T-helper 1 cell treated with Interleukin-12 subunit alpha and Interleukin-12 subunit beta and Interleukin-4 antibody, amounts not matched to agents 30 μg/mL and 1 μg/mL, for 36 hours (primary cell): ENCODE measurements around the gene CAPN2.
"Not testable (repeated sequence)": the region's sequence is repeated elsewhere in the genome, so short reads cannot be mapped to it uniquely, and the experiment has no call there.

Source experiments
- H3K27ac Mint-ChIP-seq: one replicate; pipeline ENCODE4 v1.8.0; 2021; ENCODE audit warnings: mild to moderate bottlenecking, mixed read lengths
- H3K27me3 Mint-ChIP-seq: one replicate; pipeline ENCODE4 v1.8.0; 2021; ENCODE audit warnings: low read depth, mixed read lengths
- H3K36me3 Mint-ChIP-seq: one replicate; pipeline ENCODE4 v1.8.0; 2021; ENCODE audit warnings: low read depth, mixed read lengths
- H3K4me1 Mint-ChIP-seq: one replicate; pipeline ENCODE4 v1.8.0; 2021; ENCODE audit warnings: low read depth, mixed read lengths
- H3K4me3 Mint-ChIP-seq: one replicate; pipeline ENCODE4 v1.8.0; 2021; ENCODE audit warnings: mild to moderate bottlenecking, moderate library complexity, mixed read lengths
- H3K9me3 Mint-ChIP-seq: one replicate; pipeline ENCODE4 v1.8.0; 2021; ENCODE audit warnings: mixed read lengths

The CAPN2 gene

DNA sequence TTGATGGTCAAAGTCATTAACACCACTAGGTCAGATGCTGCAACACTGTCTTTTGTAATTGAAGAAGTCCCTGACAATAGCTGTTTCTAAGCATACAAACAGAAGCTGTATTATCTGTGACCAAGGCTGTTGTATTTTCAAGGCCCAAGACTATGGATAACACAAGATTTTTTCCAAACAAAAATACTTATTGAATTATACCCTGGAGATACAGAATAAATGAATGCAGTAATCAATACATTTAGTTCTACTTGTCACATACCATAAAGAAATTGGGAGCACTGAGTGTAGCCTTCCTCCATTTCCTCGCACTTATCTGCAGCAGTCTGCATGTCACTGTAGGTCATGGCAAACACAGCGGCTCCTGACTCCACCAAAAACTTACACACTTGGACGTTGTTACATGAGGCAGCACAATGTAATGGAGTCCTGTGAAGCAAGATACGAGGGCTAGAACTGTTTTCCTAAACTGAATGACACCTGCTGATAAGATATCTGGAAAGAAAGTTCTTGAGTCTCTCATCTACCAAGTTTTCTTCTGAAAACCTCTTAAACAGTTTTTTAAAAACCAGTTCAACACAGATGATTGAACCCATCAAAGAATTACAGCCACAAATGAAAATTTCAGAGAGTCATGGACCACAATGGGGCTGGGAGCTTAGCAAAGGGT, 76.5 kb downstream of the CAPN2 start:
- no peak overlapping the region for H3K4me3 Mint-ChIP-seq
- H3K27ac Mint-ChIP-seq = no peak overlapping the region
- no peaks in the 10 kb centered on the region for H3K27me3 Mint-ChIP-seq
- H3K36me3 Mint-ChIP-seq = peaks cover 15% of the 10 kb centered on the region
- H3K4me1 Mint-ChIP-seq = peaks cover 3% of the 10 kb centered on the region
- no peaks in the 10 kb centered on the region for H3K9me3 Mint-ChIP-seq

DNA sequence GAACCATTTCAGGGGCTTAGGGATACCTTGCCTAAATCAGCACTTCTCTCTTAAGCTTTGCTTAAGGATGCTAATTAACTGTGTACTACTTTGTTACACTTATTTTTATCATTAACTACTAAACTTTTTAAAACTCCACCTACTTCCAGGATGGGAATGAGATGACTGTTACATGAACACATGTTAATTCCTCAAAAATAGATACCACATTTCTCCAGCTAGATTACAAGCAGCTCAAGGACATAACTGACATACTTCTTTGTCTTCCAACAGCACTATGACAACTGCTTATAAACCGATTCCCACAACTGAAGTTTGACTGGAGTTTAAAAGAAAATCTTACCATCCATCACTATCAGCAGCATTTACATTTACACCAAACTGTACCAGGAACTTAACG, 79.7 kb downstream of the CAPN2 start:
- no peak overlapping the region for H3K27ac Mint-ChIP-seq
- H3K9me3 Mint-ChIP-seq = no peaks in the 10 kb centered on the region
- peaks cover 8% of the 10 kb centered on the region for H3K36me3 Mint-ChIP-seq

DNA sequence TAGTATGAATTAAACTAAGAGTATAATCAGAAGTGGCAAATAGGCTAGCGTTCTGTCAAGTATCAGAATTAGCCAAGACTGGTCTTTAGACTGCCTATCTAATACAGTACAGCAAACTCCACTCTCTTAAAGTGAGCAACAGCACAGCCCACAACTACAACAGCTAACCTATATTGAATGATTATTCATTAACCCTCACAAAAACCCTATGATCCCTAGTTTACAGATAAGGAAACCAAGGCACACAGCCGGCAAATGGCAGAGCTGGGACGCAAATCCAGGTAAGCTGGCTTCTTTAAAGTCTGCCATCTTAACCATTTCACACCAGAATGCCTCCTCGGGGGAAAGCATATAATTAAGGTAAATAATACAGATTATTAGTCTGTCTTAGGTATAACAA, 81.4 kb downstream of the CAPN2 start:
- no peak overlapping the region for H3K27ac Mint-ChIP-seq
- H3K4me3 Mint-ChIP-seq = no peak overlapping the region
- no peaks in the 10 kb centered on the region for H3K9me3 Mint-ChIP-seq
- H3K4me1 Mint-ChIP-seq = peaks cover 3% of the 10 kb centered on the region
- peaks cover 13% of the 10 kb centered on the region for H3K36me3 Mint-ChIP-seq
- H3K27me3 Mint-ChIP-seq = no peaks in the 10 kb centered on the region

More for the DNA sequence above, 79.7 kb downstream of the CAPN2 start:
- H3K4me3 Mint-ChIP-seq = no peak overlapping the region
- H3K4me1 Mint-ChIP-seq = peaks cover 3% of the 10 kb centered on the region
- H3K27me3 Mint-ChIP-seq = no peaks in the 10 kb centered on the region

DNA sequence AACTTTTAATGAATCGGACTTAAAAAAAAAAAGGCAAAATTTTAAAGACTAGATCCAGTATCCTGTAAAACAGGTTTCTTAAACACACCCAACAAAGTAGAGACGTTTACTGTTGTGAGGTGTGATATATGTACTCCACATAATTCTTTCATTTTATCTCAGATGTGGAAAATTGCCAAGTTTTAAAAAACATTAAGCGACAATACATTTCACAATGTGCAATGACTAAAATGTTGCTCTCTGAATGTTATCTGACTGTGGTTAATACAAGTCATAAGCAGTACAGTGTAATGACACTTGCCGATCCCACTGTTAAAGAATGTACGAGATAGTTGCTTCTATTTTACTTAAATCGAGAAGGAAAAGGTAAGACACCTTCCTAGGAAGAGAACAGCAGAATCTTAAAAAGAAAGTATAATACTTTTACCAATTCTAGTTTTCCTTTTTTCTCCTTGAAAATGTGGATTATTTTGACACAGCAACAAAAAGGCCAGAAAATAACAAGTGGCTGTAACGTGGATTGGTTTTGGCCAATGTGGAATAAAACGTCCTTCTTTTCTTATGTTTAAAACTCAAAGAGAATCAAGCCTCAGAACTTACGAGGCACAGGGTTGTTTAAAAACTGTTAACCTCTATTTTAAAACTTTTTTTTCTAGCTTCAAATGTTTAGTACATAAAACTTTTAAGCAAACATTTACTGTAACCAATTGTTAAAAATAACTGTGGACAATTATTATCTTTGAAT, 82.0 kb downstream of the CAPN2 start:
- H3K4me3 Mint-ChIP-seq = no peak overlapping the region
- H3K36me3 Mint-ChIP-seq = peaks cover 15% of the 10 kb centered on the region
- H3K4me1 Mint-ChIP-seq = peaks cover 3% of the 10 kb centered on the region
- H3K27ac Mint-ChIP-seq = no peak overlapping the region
- H3K9me3 Mint-ChIP-seq = no peaks in the 10 kb centered on the region
- H3K27me3 Mint-ChIP-seq = no peaks in the 10 kb centered on the region

DNA sequence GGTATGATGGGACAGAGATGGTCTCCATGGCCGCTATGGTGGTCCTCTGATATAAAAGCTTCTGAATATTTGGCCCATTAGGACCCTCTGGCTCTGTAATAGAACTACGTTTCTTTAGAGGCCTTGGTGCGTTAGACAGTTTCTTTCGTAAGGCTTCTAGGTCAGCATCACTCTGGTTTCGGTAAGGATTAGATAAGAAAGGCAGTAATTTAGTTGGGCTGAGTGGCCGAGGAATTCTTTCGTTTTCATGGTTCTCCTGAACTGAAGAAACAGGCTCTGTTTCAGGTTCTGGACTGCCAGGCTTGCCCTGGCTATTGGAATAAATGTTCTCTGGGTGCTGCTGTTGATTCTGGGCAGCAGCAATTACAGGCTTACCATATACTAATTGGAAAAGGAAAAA, 83.9 kb downstream of the CAPN2 start:
- Mint-ChIP-seq H3K27ac (no peak overlapping the region), H3K4me1 (peaks cover 3% of the 10 kb centered on the region), H3K36me3 (peaks cover 26% of the 10 kb centered on the region), H3K9me3 (no peaks in the 10 kb centered on the region), H3K27me3 (no peaks in the 10 kb centered on the region), H3K4me3 (no peak overlapping the region)

DNA sequence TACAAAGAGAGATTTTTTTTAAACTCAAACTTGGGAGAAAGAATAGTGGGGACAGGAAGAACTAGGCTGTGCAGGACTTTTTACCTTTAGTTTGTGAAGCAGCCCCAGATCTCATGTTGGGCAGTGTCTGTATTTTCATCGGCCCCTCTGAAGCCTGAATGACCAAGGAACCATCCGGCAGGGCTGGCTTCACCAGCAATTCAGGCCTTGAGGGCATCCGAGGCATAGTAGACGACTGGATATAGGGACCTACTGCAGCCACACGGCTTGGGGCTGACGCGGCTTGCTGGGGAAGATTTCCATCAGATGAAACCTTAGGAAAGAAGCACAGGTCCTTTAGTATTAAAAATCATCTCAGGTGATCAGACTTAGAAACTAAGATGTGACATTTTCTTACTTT, 89.7 kb downstream of the CAPN2 start:
- Mint-ChIP-seq H3K27me3 (no peaks in the 10 kb centered on the region), H3K36me3 (peaks cover 39% of the 10 kb centered on the region), H3K4me1 (peaks cover 2% of the 10 kb centered on the region), H3K9me3 (peaks cover 2% of the 10 kb centered on the region), H3K27ac (peak overlapping the region; percentile 4), H3K4me3 (no peak overlapping the region)

DNA sequence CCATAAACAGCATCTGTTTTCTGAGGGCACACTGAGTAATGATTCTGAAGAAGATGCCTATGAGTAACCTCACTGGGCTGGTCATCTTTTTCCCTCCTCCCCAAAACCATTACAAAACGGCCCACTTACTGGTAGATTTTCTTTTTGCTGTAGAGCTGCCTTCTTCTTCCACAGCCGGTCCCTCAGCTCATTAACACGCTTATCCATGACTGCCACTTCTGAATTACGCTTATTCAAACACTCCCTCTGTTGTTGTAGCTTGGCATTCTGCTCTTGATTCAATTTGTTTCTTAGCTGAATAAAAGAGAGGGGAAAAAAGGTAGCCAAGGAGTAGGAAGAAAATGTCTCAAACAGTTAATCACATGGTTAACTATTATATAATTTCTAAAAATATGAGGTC, 90.3 kb downstream of the CAPN2 start:
- Mint-ChIP-seq H3K36me3 (peaks cover 43% of the 10 kb centered on the region), H3K9me3 (peaks cover 7% of the 10 kb centered on the region), H3K4me3 (no peak overlapping the region), H3K27ac (no peak overlapping the region), H3K27me3 (no peaks in the 10 kb centered on the region), H3K4me1 (peaks cover 2% of the 10 kb centered on the region)

DNA sequence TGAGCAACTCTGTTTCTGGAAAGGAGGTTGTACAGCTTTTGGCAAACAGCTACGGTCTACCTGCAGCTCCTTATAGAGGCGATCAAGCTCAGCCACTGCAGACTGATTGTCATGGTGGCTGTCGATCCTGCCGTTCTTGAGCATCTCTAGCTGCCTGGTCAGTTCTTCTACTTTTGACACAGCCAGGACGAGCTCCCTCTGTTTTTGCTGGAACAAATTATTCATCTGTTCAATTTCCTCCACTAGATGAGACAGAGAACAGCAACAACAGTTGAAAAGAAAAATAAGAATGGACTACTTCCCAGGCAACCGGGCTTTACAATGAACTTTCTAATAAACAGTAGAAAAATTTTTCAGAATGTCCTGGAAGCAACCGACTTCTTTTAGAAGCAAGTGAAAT, 90.9 kb downstream of the CAPN2 start:
- Mint-ChIP-seq H3K36me3 (peaks cover 41% of the 10 kb centered on the region), H3K27ac (no peak overlapping the region), H3K27me3 (no peaks in the 10 kb centered on the region), H3K4me3 (no peak overlapping the region), H3K4me1 (peaks cover 2% of the 10 kb centered on the region), H3K9me3 (peaks cover 7% of the 10 kb centered on the region)

DNA sequence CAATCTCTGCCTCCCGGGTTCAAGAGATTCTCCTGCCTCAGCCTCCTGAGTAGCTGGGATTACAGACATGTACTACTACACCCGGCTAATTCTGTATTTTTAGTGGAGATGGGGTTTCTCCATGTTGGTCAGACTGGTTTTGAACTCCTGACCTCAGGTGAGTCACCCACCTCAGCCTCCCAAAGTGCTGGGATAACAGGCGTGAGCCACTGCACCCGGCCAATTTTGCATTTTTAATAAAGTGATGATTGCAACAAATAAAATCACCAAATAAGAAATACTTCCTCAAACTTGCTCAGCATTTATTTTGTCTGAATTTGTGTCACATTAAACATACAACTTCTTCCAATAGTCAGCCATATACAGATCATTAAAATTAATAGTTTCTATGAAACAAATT, 97.6 kb downstream of the CAPN2 start:
- H3K9me3 Mint-ChIP-seq, H3K27me3 Mint-ChIP-seq, H3K27ac Mint-ChIP-seq, H3K4me3 Mint-ChIP-seq: not testable (repeated sequence)
- peaks cover 13% of the 10 kb centered on the region for H3K4me1 Mint-ChIP-seq
- peaks cover 38% of the 10 kb centered on the region for H3K36me3 Mint-ChIP-seq

DNA sequence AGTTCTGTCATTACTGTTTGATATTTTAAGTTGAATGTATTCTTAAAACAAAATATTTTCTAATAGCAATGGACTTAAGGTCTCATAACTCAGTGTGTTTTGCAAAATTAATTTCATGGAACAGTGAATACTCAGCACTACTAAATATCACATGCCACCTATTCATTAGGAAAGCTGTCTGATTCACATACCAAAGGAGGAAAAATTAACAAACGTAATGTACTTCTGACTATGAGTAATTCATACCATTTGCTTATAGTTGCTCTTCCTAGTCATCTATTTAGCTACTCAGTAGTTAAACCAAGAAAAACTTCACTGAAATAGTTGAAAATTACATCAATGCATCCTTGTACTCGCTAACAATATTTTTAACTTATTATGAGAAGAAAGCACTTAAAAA, 98.2 kb downstream of the CAPN2 start:
- H3K9me3 Mint-ChIP-seq = peaks cover 7% of the 10 kb centered on the region
- H3K27me3 Mint-ChIP-seq = no peaks in the 10 kb centered on the region
- H3K4me3 Mint-ChIP-seq = no peak overlapping the region
- no peak overlapping the region for H3K27ac Mint-ChIP-seq
- H3K36me3 Mint-ChIP-seq = peaks cover 40% of the 10 kb centered on the region
- H3K4me1 Mint-ChIP-seq = peaks cover 16% of the 10 kb centered on the region

DNA sequence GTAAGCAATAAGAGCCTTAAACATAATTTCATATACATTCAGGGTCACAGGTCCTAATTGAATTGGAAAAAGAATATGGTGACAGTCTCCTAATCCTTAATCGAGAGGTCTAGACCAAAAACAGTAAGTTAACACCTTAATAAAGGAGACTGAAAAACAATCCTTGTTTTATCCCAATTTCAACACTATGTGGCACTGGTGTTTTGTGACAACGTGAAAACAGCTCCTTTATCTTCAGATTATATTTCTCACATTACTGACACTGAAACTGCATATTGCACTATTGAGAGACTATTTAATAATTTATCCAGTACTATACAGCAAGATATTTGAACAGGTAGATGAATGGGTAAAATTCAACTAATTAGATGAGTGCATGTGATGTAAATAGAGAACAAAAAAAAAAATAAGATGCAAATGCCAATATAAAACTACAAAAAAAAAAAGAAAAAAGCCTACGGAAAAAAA, 99.3 kb downstream of the CAPN2 start:
- H3K36me3 Mint-ChIP-seq = peaks cover 33% of the 10 kb centered on the region

DNA sequence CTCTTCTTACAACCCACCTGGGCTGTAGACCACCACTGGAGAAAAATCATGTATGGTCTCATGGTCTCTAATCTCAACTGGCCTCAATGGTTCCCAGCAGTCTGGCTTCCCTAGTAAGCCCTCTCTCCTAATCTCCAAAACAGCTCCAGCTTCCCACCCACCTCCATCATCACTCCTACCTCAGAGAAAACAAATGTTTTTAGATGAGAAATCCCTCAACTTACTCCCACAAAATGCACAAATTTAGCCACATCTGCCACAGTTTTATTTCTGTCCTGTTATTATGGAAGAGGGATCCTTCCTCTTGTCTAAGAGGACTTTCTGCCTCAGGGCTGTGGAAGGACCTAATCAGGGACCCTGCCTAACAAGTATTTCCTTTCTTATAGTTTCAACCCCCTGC, 101.3 kb downstream of the CAPN2 start:
- Mint-ChIP-seq H3K4me1 (peaks cover 21% of the 10 kb centered on the region), H3K9me3 (no peaks in the 10 kb centered on the region), H3K4me3 (no peak overlapping the region), H3K27me3 (no peaks in the 10 kb centered on the region), H3K27ac (peak overlapping the region; percentile 0), H3K36me3 (peaks cover 23% of the 10 kb centered on the region)

More for the DNA sequence above, 99.3 kb downstream of the CAPN2 start:
- Mint-ChIP-seq H3K9me3 (peaks cover 4% of the 10 kb centered on the region), H3K27ac (no peak overlapping the region), H3K4me3 (no peak overlapping the region), H3K4me1 (peaks cover 21% of the 10 kb centered on the region), H3K27me3 (no peaks in the 10 kb centered on the region)

DNA sequence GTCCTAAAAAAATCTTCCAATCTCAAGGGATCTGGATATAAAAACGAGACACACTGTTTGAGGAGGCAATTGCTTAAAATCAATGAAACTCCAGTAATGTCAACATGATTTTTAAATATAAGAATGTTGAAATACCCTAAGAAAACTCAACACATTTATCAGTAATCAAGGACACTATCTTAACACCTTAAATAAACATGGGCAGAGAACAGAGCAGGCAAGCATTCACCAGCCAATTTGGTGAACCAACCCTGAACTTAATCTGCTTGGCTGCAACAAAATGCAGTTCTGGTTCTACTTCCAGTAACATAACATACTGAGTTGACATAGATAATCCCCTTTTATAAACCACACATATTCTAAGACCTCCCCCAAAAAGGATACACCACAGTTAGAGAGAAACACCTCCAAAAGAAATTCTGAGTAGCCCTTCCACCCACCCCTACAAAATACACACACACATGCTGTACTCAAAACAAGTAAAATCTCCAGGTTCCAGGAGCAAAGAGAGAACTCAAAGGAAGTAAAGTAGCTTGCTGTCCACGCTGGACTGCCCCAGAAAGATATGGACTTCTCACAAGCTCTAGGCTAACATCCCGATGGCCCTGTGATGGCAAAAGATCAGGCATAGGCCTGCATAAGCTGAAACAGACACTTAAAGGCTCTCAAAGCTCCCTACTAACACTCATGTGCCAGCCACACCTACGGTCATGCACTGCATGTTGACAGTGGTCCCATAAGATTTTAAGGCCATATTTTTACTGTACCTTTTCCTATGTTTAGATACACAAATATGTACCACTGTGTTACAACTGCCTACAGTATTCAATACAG, 102.9 kb downstream of the CAPN2 start:
- H3K36me3 Mint-ChIP-seq = peaks cover 23% of the 10 kb centered on the region

DNA sequence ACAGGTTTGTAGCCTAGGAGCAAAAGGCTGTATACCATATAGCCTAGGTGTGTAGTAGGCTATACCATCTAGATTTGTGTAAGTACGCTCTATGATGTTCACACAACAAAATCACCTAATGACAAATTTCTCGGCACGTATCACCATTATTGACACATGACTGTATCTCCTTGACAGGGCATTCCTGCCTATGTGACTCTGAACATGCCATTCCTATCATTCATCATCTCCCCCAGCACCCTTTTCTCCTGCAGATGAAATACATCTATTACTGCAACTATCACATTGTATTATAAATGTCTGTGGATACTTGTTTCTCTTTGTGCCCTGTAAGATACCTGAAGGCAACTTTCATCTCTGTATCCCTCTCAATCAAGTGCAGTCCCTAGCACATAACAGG, 103.5 kb downstream of the CAPN2 start:
- peaks cover 19% of the 10 kb centered on the region for H3K36me3 Mint-ChIP-seq
- H3K4me1 Mint-ChIP-seq = peaks cover 22% of the 10 kb centered on the region
- H3K27ac Mint-ChIP-seq = no peak overlapping the region
- no peaks in the 10 kb centered on the region for H3K27me3 Mint-ChIP-seq
- H3K9me3 Mint-ChIP-seq = no peaks in the 10 kb centered on the region
- no peak overlapping the region for H3K4me3 Mint-ChIP-seq

More for the DNA sequence above, 102.9 kb downstream of the CAPN2 start:
- no peak overlapping the region for H3K27ac Mint-ChIP-seq
- no peaks in the 10 kb centered on the region for H3K9me3 Mint-ChIP-seq
- no peak overlapping the region for H3K4me3 Mint-ChIP-seq
- no peaks in the 10 kb centered on the region for H3K27me3 Mint-ChIP-seq
- peaks cover 21% of the 10 kb centered on the region for H3K4me1 Mint-ChIP-seq
